Activated gamma-delta T cell treated with Interleukin-2 at 50 U/mL for 16 hours (primary cell): ENCODE results near the gene KRTAP17-1.

Experiments
- DNase-seq: peaks from one replicate; pipeline ENCODE4 v3.0.0-alpha.2; 2020

The KRTAP17-1 gene

GRCh38 chr17:41331606-41332005 is 16.1 kb upstream of the KRTAP17-1 start:
- no peak for DNase-seq

- DNase-seq = no peak
Observed at GRCh38 chr17:41329279-41329948, 13.9 kb upstream of the KRTAP17-1 start.

- DNase-seq = no peak
Observed at GRCh38 chr17:41328207-41328606, 12.7 kb upstream of the KRTAP17-1 start.

GRCh38 chr17:41327411-41328120 is 12.1 kb upstream of the KRTAP17-1 start:
- DNase-seq = no peak

- no peak for DNase-seq
Observed at GRCh38 chr17:41326173-41327145, 10.9 kb upstream of the KRTAP17-1 start.

GRCh38 chr17:41325611-41326010 is 10.1 kb upstream of the KRTAP17-1 start:
- DNase-seq = no peak

- no peak for DNase-seq
Observed at GRCh38 chr17:41325126-41325525, 9.6 kb upstream of the KRTAP17-1 start.

GRCh38 chr17:41324180-41325075 is 8.9 kb upstream of the KRTAP17-1 start:
- no peak for DNase-seq

GRCh38 chr17:41322903-41323895 is 7.7 kb upstream of the KRTAP17-1 start:
- DNase-seq = no peak

GRCh38 chr17:41322094-41322902 is 6.8 kb upstream of the KRTAP17-1 start:
- no peak for DNase-seq

- DNase-seq = no peak
Observed at GRCh38 chr17:41318231-41318630, 2.7 kb upstream of the KRTAP17-1 start.

GRCh38 chr17:41315814-41316445 is 420 bp upstream of the KRTAP17-1 start:
- no peak for DNase-seq

- no peak for DNase-seq
Observed at GRCh38 chr17:41311111-41311510, 4.4 kb downstream of the KRTAP17-1 start.

- peak; percentile 56 for DNase-seq
Observed at GRCh38 chr17:41308918-41309359, 6.6 kb downstream of the KRTAP17-1 start, which contains the start of gene KRTAP16-1. Gene KRTAP16-1 (minus strand): TSS chr17:41309309. CDS start chr17:41309253, 56 bp downstream.

GRCh38 chr17:41308251-41308917 is 7.1 kb downstream of the KRTAP17-1 start:
- peak; percentile 87 for DNase-seq

- no peak for DNase-seq
Observed at GRCh38 chr17:41307647-41308046, 7.9 kb downstream of the KRTAP17-1 start.

GRCh38 chr17:41304091-41304490 is 11.4 kb downstream of the KRTAP17-1 start:
- no peak for DNase-seq

- no peak for DNase-seq
Observed at GRCh38 chr17:41302981-41303380, 12.5 kb downstream of the KRTAP17-1 start.
